HepG2 (cell line): ENCODE data around the gene RPS6KL1. TPM values are rescaled to one million over a fixed set of nuclear protein-coding genes. Genes with fewer than 3 reads are reported as not detected.

Experiments
- ATF3 ChIP-seq: sonication (generic); formaldehyde crosslinking; IDR thresholded peaks from 2 replicates; pipeline ENCODE4 v1.4.0; 2020; ENCODE audit warnings: missing genetic modification reagents
- ETV5 ChIP-seq: IDR thresholded peaks from 2 replicates; pipeline ENCODE4 v1.6.1; 2018; ENCODE audit warnings: missing biosample characterization, missing genetic modification reagents, inconsistent platforms, borderline replicate concordance
- HOXA5 ChIP-seq: sonication (generic); formaldehyde crosslinking; IDR thresholded peaks from 2 replicates; pipeline ENCODE4 v1.4.0; 2020; ENCODE audit warnings: missing genetic modification reagents
- KAT7 ChIP-seq: IDR thresholded peaks from 2 replicates; pipeline ENCODE4 v1.6.1; 2018; ENCODE audit warnings: borderline replicate concordance, missing compliant biosample characterization
- MAFK ChIP-seq, 2 experiments: IDR thresholded peaks in 1 of 2; conservative IDR thresholded peaks in 1 of 2; 2 replicates each; pipeline ENCODE4 v1.6.1; 2011; ENCODE audit warnings: improper control_type of control experiment in 2 of 2, low read length in 2 of 2
- NCOR1 ChIP-seq: fragments of 200-600 bp; sonication (generic); IDR thresholded peaks from 2 replicates; pipeline ENCODE4 v1.7.0; 2017; ENCODE audit warnings: antibody characterized with exemption, low read length, borderline replicate concordance
- POGZ ChIP-seq: sonication (generic); formaldehyde crosslinking; IDR thresholded peaks from 2 replicates; pipeline ENCODE4 v1.4.0; 2020; ENCODE audit warnings: mild to moderate bottlenecking, missing genetic modification reagents
- SNAPC4 ChIP-seq: sonication (generic); formaldehyde crosslinking; IDR thresholded peaks from 2 replicates; pipeline ENCODE4 v1.4.0; 2020; ENCODE audit warnings: mild to moderate bottlenecking, missing genetic modification reagents
- SP1 ChIP-seq, 2 experiments: fragments of 450-650 bp in 1 of 2; sonication (generic) in 1 of 2; formaldehyde crosslinking in 1 of 2; IDR thresholded peaks; 2 replicates each; pipeline versions ENCODE4 v1.4.0 to v1.6.1; 2016 to 2020; ENCODE audit warnings: missing genetic modification reagents in 1 of 2
- WIZ ChIP-seq: sonication (generic); formaldehyde crosslinking; IDR thresholded peaks from 2 replicates; pipeline ENCODE4 v1.5.1; 2020; ENCODE audit warnings: mild to moderate bottlenecking, missing genetic modification reagents
- ZBTB2 ChIP-seq: sonication (generic); formaldehyde crosslinking; IDR thresholded peaks from 2 replicates; pipeline ENCODE4 v1.8.0; 2022; ENCODE audit warnings: low read depth, missing genetic modification reagents
- ZMAT5 ChIP-seq: sonication (generic); formaldehyde crosslinking; IDR thresholded peaks from 2 replicates; pipeline ENCODE4 v1.5.0; 2020; ENCODE audit warnings: mild to moderate bottlenecking, low read depth, missing genetic modification reagents, borderline replicate concordance
- ZNF12 ChIP-seq: sonication (generic); formaldehyde crosslinking; IDR thresholded peaks from 2 replicates; pipeline ENCODE4 v1.5.0; 2020; ENCODE audit warnings: missing genetic modification reagents
- ZNF138 ChIP-seq: sonication (generic); formaldehyde crosslinking; IDR thresholded peaks from 2 replicates; pipeline ENCODE4 v1.5.0; 2020; ENCODE audit warnings: mild to moderate bottlenecking, low read depth, missing genetic modification reagents
- ZNF20 ChIP-seq: sonication (generic); formaldehyde crosslinking; IDR thresholded peaks from 2 replicates; pipeline ENCODE4 v1.4.0; 2020; ENCODE audit warnings: mild to moderate bottlenecking, moderate library complexity, missing genetic modification reagents
- ZNF224 ChIP-seq: sonication (generic); formaldehyde crosslinking; IDR thresholded peaks from 2 replicates; pipeline ENCODE4 v1.5.0; 2020; ENCODE audit warnings: mild to moderate bottlenecking, missing genetic modification reagents
- ZNF251 ChIP-seq: sonication (generic); formaldehyde crosslinking; IDR thresholded peaks from 2 replicates; pipeline ENCODE4 v1.9.0; 2021; ENCODE audit warnings: mild to moderate bottlenecking, missing genetic modification reagents
- ZNF3 ChIP-seq: IDR thresholded peaks from 2 replicates; pipeline ENCODE4 v1.7.0; 2017; ENCODE audit warnings: inconsistent platforms
- ZNF619 ChIP-seq: sonication (generic); formaldehyde crosslinking; IDR thresholded peaks from 2 replicates; pipeline ENCODE4 v1.4.0; 2020; ENCODE audit warnings: mild to moderate bottlenecking, missing genetic modification reagents
- ZNF776 ChIP-seq: sonication (generic); formaldehyde crosslinking; IDR thresholded peaks from 2 replicates; pipeline ENCODE4 v1.4.0; 2020; ENCODE audit warnings: mild to moderate bottlenecking, missing genetic modification reagents
- ZNF781 ChIP-seq: sonication (generic); formaldehyde crosslinking; IDR thresholded peaks from 2 replicates; pipeline ENCODE4 v1.5.1; 2020; ENCODE audit warnings: borderline replicate concordance, mild to moderate bottlenecking, missing genetic modification reagents; ENCODE audit errors: not compliant biosample characterization
- ZNF800 ChIP-seq: sonication (generic); formaldehyde crosslinking; IDR thresholded peaks from 2 replicates; pipeline ENCODE4 v1.4.0; 2020; ENCODE audit warnings: missing genetic modification reagents
- ZSCAN25 ChIP-seq: sonication (generic); formaldehyde crosslinking; IDR thresholded peaks from 2 replicates; pipeline ENCODE4 v1.8.0; 2022; ENCODE audit warnings: mild to moderate bottlenecking, missing genetic modification reagents
- polyA plus RNA-seq, 8 experiments: library from polyadenylated mRNA; depleted of rRNA in 3 of 8; stranded (reverse) in 7 of 8; unstranded in 1 of 8; fragments of >200 nt; fragmentation: Illumina TruSeq in 4 of 8; extraction: Trizol in 4 of 8; gene quantifications; 2 replicates each; pipeline versions ENCODE4 v1.2.1 to v1.2.3, GENCODE V29; 2011 to 2016; ENCODE audit warnings: low read depth in 4 of 8, missing spikeins in 1 of 8, mixed read lengths in 1 of 8; ENCODE audit not compliant: insufficient read depth in 1 of 8
- total RNA-seq, 5 experiments: library from RNA; depleted of rRNA; stranded (reverse); fragments of >200 nt; fragmentation: Illumina TruSeq; extraction: Trizol; gene quantifications; 2 replicates each; pipeline ENCODE4 v1.2.3, GENCODE V29; 2016; ENCODE audit warnings: low read depth in 1 of 5

Gene RPS6KL1
- total and polyA plus RNA-seq, 2 of the 13 experiments (the other 11 are each of a cell fraction or from before 2014, with no cell fraction given): 6.5 to 11.5 TPM

GRCh38 chr14:74898694-74899093 lies 24.4 kb downstream of the RPS6KL1 start (continued):
- TF ChIP-seq SNAPC4 (CRISPR knock-in tag): no peak
- TF ChIP-seq POGZ: peak; percentile 86
- no peak for TF ChIP-seq ZNF800 (CRISPR knock-in tag)
- no peak for TF ChIP-seq ZNF138 (CRISPR knock-in tag)
- TF ChIP-seq ZBTB2: no peak
- peak; percentile 75 for TF ChIP-seq ZNF224 (CRISPR knock-in tag)
- no peak for TF ChIP-seq ZNF3 (CRISPR knock-in tag)
- TF ChIP-seq ZNF12 (CRISPR knock-in tag): no peak
- no peak for TF ChIP-seq ZNF251 (CRISPR knock-in tag)
- no peak for TF ChIP-seq SP1 (IDR thresholded peaks at IDR 0.05)
- no peak for TF ChIP-seq SP1 (CRISPR knock-in tag; IDR thresholded peaks at IDR 0.05)
- peak; percentile 69; the same call in 1 of the 2 replicates for TF ChIP-seq ETV5 (CRISPR knock-in tag)
- no peak for TF ChIP-seq ZNF619 (CRISPR knock-in tag)
- no peak for TF ChIP-seq ZNF20 (CRISPR knock-in tag)
- TF ChIP-seq ZMAT5 (CRISPR knock-in tag): no peak
- TF ChIP-seq NCOR1: peak; percentile 64; the same call in 1 of the 2 replicates
- TF ChIP-seq KAT7 (CRISPR knock-in tag): no peak
- no peak for TF ChIP-seq ZNF781 (CRISPR knock-in tag)
- TF ChIP-seq ATF3 (CRISPR knock-in tag): no peak
- TF ChIP-seq ZSCAN25 (CRISPR knock-in tag): peak; percentile 59; the same call in 1 of the 2 replicates
- TF ChIP-seq WIZ: peak; percentile 90
- TF ChIP-seq MAFK (conservative IDR thresholded peaks at IDR 0.05 in 1 of 2, IDR thresholded peaks at IDR 0.05 in 1 of 2; ENCODE audit: low read length in 2 of 2): no peak
- TF ChIP-seq ZNF776 (CRISPR knock-in tag): no peak
- 0 out of 2 replicates have a peak, but pooled peaks have one; percentile 64 for TF ChIP-seq HOXA5 (CRISPR knock-in tag)
